Transverse colon (tissue), 4 donors: ENCODE measurements around the gene KCTD1. TPM values are rescaled to one million over a fixed set of nuclear protein-coding genes. Genes with fewer than 3 reads are reported as not detected.

ENCODE experiments used
- DNase-seq: peaks from one replicate; pipeline ENCODE4 v3.0.0-alpha.2; 2019
- H3K27ac ChIP-seq, 4 donors: fragments of 200-600 bp; sonication (generic); 2 replicates each; pipeline ENCODE4 v1.5.1; 2016 to 2018; ENCODE audit warnings: inconsistent platforms in 4 of 4
- H3K27me3 ChIP-seq: fragments of 200-600 bp; sonication (generic); 2 replicates; pipeline ENCODE4 v1.5.1; 2017; ENCODE audit warnings: inconsistent platforms
- H3K36me3 ChIP-seq, 4 donors: fragments of 200-600 bp; sonication (generic); 2 replicates each; pipeline ENCODE4 v1.5.1; 2017 to 2019; ENCODE audit warnings: inconsistent platforms in 4 of 4
- H3K4me1 ChIP-seq, 4 donors: fragments of 200-600 bp; sonication (generic); 2 replicates each; pipeline ENCODE4 v1.5.1; 2017 to 2020; ENCODE audit warnings: inconsistent platforms in 4 of 4
- H3K4me3 ChIP-seq, 4 donors: fragments of 200-600 bp; sonication (generic); 1 replicate in 1 of 4; 2 replicates in 3 of 4; pipeline versions ENCODE4 v1.5.1 to v1.6.1; 2017 to 2019; ENCODE audit warnings: inconsistent platforms in 4 of 4
- H3K9me3 ChIP-seq, 2 donors: fragments of 200-600 bp; sonication (generic); 2 replicates each; pipeline ENCODE4 v1.5.1; 2017 to 2019; ENCODE audit warnings: inconsistent platforms in 2 of 2
- CTCF ChIP-seq, 5 experiments: fragments of 200-600 bp in 3 of 5; fragments of 450-650 bp in 2 of 5; sonication (generic) in 3 of 5; IDR thresholded peaks; 1 replicate in 2 of 5; 2 replicates in 3 of 5; pipeline ENCODE4 v1.5.1; 2016 to 2017; ENCODE audit warnings: antibody characterized with exemption in 5 of 5, inconsistent platforms in 3 of 5, mild to moderate bottlenecking in 2 of 5, moderate library complexity in 1 of 5
- EP300 ChIP-seq: sonication (generic); formaldehyde crosslinking; IDR thresholded peaks from one replicate; pipeline ENCODE4 v1.6.1; 2017; ENCODE audit warnings: antibody characterized with exemption, low read depth
- POLR2A ChIP-seq: fragments of 450-650 bp; IDR thresholded peaks from one replicate; pipeline ENCODE4 v1.6.1; 2016; ENCODE audit warnings: antibody characterized with exemption, mild to moderate bottlenecking, moderate library complexity
- POLR2AphosphoS5 ChIP-seq, 3 donors: sonication (generic); formaldehyde crosslinking; IDR thresholded peaks; one replicate each; pipeline ENCODE4 v1.6.1; 2016; ENCODE audit warnings: antibody characterized with exemption in 3 of 3
- WGBS, 2 donors: methylation state at CpG; one replicate each; pipeline ENCODE4 v1.1.5; 2018; ENCODE audit warnings: low coverage in 1 of 2; 5-methylcytosine and 5-hydroxymethylcytosine counted together
- in situ Hi-C, 4 donors: fragments of 200-750 bp; cut with MboI; loops; one replicate each; pipeline versions ENCODE4 v1.15.0 to v1.15.1; 2017; ENCODE audit warnings: low sequenced_read_pairs in 3 of 4, low pct_ligation_motif_present in 1 of 4, low pct_unique_long_range_greater_than_20kb in 1 of 4
- intact Hi-C: fragments of 100-400 bp; cut with DNase I; formaldehyde crosslinking; loops from one replicate; pipeline ENCODE4 v1.15.1; 2023; ENCODE audit warnings: low total_unique reads
- total RNA-seq, 4 donors: library from RNA; depleted of rRNA; stranded (reverse); fragments of >200 nt; gene quantifications; one replicate each; pipeline ENCODE4 v1.1.0, GENCODE V29; 2016

Gene KCTD1
- total RNA-seq, 4 donors from 2014 or later = 9.0 to 42.3 (median 13.5) TPM

- TF ChIP-seq POLR2A (no peak), EP300 (no peak), CTCF (IDR thresholded peaks at IDR 0.05) (no peak), POLR2AphosphoS5 (IDR thresholded peaks at IDR 0.05) (no peak)
- WGBS, 2 donors = 88 to 93% methylated on average over 1 to 4 of the region's 4 CpGs
- no peak for DNase-seq
These were observed 91.2 kb downstream of the KCTD1 start for GRCh38 chr18:26457195-26457594.

GRCh38 chr18:26456070-26456491, 92.3 kb downstream of the KCTD1 start:
- in situ Hi-C loops (no loop called here), intact Hi-C loops (no loop called here)
- H3K9me3 ChIP-seq = no peaks in the 10 kb centered on the region
- DNase-seq = no peak
- no peaks in the 10 kb centered on the region for H3K36me3 ChIP-seq
- no peak overlapping the region for H3K4me3 ChIP-seq
- H3K27me3 ChIP-seq = no peaks in the 10 kb centered on the region
- TF ChIP-seq POLR2A (no peak), EP300 (no peak), CTCF (IDR thresholded peaks at IDR 0.05) (no peak), POLR2AphosphoS5 (IDR thresholded peaks at IDR 0.05) (no peak)
- no peaks in the 10 kb centered on the region for H3K4me1 ChIP-seq
- H3K27ac ChIP-seq = no peak overlapping the region
- WGBS, 2 donors = 83 to 96% methylated on average over 3 of the region's 3 CpGs

More at GRCh38 chr18:26457195-26457594, 91.2 kb downstream of the KCTD1 start:
- no peaks in the 10 kb centered on the region for H3K9me3 ChIP-seq
- H3K4me3 ChIP-seq = no peak overlapping the region
- H3K36me3 ChIP-seq = no peaks in the 10 kb centered on the region
- no peaks in the 10 kb centered on the region for H3K4me1 ChIP-seq
- in situ Hi-C loops = no loop called here
- H3K27me3 ChIP-seq = no peaks in the 10 kb centered on the region
- no peak overlapping the region for H3K27ac ChIP-seq
- intact Hi-C loops = no loop called here

- WGBS, 2 donors = 95 to 96% methylated on average over 14 to 15 of the region's 15 CpGs
- no peaks in the 10 kb centered on the region for H3K27me3 ChIP-seq
- in situ Hi-C loops (no loop called here), intact Hi-C loops (no loop called here)
- H3K27ac ChIP-seq = no peak overlapping the region
- H3K9me3 ChIP-seq = no peaks in the 10 kb centered on the region
- no peak for TF ChIP-seq POLR2A
- no peak for TF ChIP-seq POLR2AphosphoS5 (IDR thresholded peaks at IDR 0.05)
- no peak for TF ChIP-seq EP300
- TF ChIP-seq CTCF (IDR thresholded peaks at IDR 0.05) = no peak
- no peaks in the 10 kb centered on the region for H3K4me1 ChIP-seq
- no peak overlapping the region for H3K4me3 ChIP-seq
- DNase-seq = no peak
- no peaks in the 10 kb centered on the region for H3K36me3 ChIP-seq
These were observed 92.7 kb downstream of the KCTD1 start for GRCh38 chr18:26455639-26456038.

GRCh38 chr18:26454616-26455015, 93.7 kb downstream of the KCTD1 start:
- TF ChIP-seq POLR2A (no peak), EP300 (no peak), CTCF (IDR thresholded peaks at IDR 0.05) (no peak), POLR2AphosphoS5 (IDR thresholded peaks at IDR 0.05) (no peak)
- 94 to 98% methylated on average over 5 to 6 of the region's 6 CpGs for WGBS, 2 donors
- H3K4me1 ChIP-seq = no peaks in the 10 kb centered on the region
- no peak overlapping the region for H3K27ac ChIP-seq
- no peaks in the 10 kb centered on the region for H3K36me3 ChIP-seq
- no peaks in the 10 kb centered on the region for H3K27me3 ChIP-seq
- no peak overlapping the region for H3K4me3 ChIP-seq
- intact Hi-C loops (no loop called here), in situ Hi-C loops (no loop called here)
- H3K9me3 ChIP-seq = no peaks in the 10 kb centered on the region
- DNase-seq = no peak
